C4-2B (cell line): ENCODE measurements around the gene TRIM63.

Experiments used
- ZFX ChIP-seq: fragments of 450-650 bp; IDR thresholded peaks from 2 replicates; pipeline ENCODE4 v1.6.1; 2017
- TF ChIP-seq, protein P1 (sequence below): fragments of 450-650 bp; conservative IDR thresholded peaks from 2 replicates; pipeline ENCODE4 v1.5.1; 2017; ENCODE audit warnings: mild to moderate bottlenecking

- TF ChIP-seq, protein P1, sequence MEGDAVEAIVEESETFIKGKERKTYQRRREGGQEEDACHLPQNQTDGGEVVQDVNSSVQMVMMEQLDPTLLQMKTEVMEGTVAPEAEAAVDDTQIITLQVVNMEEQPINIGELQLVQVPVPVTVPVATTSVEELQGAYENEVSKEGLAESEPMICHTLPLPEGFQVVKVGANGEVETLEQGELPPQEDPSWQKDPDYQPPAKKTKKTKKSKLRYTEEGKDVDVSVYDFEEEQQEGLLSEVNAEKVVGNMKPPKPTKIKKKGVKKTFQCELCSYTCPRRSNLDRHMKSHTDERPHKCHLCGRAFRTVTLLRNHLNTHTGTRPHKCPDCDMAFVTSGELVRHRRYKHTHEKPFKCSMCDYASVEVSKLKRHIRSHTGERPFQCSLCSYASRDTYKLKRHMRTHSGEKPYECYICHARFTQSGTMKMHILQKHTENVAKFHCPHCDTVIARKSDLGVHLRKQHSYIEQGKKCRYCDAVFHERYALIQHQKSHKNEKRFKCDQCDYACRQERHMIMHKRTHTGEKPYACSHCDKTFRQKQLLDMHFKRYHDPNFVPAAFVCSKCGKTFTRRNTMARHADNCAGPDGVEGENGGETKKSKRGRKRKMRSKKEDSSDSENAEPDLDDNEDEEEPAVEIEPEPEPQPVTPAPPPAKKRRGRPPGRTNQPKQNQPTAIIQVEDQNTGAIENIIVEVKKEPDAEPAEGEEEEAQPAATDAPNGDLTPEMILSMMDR, result no peak
- no peak for TF ChIP-seq ZFX
Observed at GRCh38 chr1:26029054-26029863, 38.2 kb downstream of the TRIM63 start.
